Measurements from ENCODE around the gene CCDC85C.
"Not testable (repeated sequence)": the region's sequence is repeated elsewhere in the genome, so short reads cannot be mapped to it uniquely, and the experiment has no call there.

CCDC85C gene

DNA sequence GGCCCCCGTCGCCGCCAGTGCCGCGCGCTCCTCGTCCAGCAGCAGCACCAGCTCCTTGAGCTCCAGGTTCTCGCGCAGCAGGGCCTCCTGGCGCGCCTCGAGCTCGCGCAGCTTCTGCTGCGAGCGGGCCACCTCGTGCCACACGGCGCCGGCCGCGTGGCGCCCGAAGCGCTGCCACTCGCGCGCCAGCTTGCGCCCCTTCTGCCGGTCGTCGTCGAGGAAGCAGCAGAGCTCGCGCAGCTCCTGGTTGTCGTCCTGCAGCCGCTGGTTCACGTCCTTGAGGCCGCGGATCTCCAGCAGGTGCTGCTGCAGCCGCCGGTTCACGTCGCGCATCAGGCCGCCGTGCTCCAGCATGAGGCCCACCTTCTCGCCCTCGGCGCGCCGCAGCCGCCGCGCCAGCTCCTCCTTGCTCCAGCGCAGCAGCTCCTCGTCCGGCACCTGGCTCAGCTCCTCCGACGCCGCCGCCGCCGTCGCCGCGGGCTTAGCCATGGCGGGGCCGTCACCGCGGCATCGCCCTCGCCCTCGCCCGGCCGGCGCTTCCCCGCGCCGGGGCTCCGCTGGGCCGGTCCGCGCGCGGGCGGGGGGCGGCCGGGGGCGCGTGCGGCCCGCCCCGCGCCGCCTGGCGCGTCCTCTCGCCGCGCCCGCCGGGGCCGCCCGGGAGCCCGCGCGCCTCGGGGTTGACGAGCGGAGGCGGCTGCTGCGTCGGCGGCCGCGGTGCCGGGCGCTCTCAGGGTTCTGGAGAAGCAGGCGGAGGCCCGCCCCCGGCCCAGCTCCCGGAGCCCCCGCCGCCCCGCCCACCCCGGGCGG is at the start of gene CCDC85C:
CCDC85C (minus strand) TSS at position 737 of the 807 bp plus-strand sequence; CDS start at position 489, 248 bp downstream.
- DNase-seq = peak; percentile 71

DNA sequence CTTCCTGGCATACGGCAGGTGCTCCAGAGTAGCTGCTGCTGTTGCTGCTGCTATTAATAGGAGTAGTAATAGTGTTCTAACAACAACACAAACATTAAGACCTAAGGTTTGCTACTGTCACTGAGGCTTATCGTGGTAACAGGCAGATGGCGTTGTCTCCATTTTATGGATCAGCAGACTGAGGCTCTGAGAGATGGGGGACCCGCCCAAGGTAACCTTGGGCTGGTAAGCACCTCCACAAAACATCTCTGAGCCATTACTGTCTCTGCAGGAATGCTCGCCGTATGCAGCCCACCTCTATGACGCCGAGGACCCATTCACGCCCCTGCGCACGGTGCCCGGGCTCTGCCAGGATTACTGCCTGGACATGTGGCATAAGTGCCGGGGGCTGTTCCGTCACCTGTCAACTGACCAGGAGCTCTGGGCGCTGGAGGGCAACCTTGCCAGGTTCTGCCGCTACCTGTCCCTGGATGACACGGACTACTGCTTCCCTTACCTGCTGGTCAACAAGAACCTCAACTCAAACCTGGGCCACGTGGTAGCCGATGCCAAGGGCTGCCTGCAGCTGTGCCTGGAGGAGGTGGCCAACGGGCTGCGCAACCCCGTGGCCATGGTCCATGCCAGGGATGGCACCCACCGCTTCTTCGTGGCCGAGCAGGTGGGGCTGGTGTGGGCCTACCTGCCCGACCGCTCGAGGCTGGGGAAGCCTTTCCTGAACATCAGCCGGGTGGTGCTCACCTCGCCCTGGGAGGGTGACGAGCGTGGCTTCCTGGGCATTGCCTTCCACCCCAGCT is 48.1 kb upstream of the CCDC85C start:
- DNase-seq = no peak

DNA sequence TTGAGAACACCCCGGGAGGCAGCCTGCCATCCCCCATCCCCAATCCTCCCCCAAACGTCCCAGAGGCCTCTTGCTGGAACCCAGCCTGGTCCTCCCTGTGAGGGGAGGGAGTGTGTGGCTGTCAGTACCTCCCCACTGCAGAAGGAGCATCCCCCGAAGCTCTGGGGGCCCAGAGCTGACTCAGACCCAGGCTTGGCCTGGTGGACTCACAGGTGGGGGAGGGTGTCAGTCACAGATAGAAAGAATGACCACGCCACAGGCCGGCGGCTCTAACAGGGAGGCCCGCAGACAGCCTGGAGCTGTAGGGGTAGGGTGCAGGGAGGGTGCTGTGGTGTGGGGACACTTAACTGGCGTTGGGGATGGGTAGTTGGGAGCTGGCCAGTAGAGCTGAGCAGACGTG is 46.2 kb upstream of the CCDC85C start:
- DNase-seq = no peak

DNA sequence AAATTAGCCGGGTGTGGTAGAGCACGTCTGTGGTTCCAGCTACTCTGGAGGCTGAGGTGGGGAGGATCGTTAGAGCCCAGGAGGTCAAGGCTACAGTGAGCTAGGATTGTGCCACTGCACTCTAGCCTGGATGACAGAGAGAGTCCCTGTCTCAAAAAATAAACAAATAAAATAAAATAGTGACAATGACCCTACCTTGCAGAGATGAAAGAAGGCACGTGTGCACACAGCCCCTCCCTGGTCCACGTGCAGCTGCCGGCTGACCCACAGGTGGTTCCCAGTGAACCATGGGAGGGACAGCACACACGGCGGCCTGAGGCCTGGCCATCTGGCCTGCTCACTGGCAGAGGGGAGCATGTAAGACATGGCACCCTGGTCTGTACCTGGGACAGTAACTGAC is 45.6 kb upstream of the CCDC85C start:
- no peak for DNase-seq

DNA sequence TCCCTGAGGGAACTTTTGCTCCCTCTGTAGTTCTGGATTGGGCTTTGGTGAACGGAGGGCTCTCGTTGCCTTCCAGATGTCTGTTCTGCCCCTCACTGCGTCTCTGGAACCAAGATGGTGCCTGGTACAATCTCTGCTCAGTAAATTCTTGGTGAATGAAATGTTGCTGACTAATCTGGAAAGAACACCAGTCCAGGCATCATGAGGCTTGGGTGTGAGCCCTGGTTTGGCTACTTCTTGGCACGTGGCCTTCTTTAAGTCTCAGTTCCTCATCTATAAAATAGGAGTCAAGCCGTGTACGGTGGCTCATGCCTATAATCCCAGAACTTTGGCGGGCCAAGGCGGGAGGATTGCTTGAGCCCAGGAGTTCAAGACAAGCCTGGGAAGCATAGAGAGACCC is 45.2 kb upstream of the CCDC85C start:
- no peak for DNase-seq

DNA sequence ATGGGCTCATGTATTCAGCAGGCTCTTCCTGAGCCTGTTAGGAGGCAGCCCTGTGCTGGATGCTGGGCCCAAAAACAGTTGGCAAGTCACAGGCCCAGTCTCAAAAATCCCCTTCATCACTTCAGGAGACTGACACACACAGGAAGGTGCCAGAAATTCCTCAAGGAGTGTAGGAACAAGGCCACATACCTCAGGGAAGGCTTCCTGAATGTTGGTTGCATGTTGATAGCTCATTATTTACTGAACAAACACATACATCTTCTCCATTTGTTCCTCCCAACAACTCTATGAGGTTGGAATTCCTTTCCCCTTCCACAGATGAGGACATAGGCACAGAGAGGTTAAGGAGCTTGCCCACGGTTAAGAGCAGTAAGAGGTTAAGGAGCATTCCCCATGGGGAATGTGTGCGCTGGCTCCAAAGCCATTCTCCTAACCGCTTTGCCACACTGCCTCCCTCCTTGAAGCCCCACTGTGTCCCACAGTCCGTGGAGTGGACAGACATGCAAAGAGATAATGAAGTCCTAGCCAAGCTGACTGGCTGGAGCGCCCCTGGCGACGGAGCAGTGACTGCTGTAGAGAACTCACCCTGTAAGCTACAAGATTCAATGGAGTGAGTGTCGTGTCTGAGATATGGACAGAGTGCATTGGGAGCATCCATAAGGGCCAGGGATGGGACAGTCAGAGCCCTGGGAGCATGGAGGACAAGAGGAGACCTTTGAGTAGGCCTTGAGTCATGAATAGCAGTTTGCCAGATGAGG is 44.2 kb upstream of the CCDC85C start:
- DNase-seq = no peak

DNA sequence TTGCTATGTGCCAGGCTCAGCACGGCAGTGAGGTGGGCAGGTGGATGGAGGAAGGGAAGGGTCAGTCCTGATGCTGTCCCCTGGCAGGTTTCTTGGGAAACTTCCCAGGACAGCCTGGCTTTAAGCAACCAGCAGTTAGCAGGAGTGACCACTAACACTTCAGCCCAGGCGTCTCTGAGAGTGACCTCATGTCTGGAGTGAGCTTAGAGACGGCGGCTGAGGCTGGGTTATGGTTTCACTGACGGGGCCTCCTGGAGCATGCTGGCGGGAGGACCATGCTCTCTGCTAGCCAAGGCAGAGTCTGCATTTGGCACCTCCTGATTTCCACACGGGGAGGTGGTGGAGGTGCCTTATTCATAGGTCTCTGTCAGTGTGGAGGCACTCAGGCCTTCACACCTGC is 43.4 kb upstream of the CCDC85C start:
- no peak for DNase-seq

DNA sequence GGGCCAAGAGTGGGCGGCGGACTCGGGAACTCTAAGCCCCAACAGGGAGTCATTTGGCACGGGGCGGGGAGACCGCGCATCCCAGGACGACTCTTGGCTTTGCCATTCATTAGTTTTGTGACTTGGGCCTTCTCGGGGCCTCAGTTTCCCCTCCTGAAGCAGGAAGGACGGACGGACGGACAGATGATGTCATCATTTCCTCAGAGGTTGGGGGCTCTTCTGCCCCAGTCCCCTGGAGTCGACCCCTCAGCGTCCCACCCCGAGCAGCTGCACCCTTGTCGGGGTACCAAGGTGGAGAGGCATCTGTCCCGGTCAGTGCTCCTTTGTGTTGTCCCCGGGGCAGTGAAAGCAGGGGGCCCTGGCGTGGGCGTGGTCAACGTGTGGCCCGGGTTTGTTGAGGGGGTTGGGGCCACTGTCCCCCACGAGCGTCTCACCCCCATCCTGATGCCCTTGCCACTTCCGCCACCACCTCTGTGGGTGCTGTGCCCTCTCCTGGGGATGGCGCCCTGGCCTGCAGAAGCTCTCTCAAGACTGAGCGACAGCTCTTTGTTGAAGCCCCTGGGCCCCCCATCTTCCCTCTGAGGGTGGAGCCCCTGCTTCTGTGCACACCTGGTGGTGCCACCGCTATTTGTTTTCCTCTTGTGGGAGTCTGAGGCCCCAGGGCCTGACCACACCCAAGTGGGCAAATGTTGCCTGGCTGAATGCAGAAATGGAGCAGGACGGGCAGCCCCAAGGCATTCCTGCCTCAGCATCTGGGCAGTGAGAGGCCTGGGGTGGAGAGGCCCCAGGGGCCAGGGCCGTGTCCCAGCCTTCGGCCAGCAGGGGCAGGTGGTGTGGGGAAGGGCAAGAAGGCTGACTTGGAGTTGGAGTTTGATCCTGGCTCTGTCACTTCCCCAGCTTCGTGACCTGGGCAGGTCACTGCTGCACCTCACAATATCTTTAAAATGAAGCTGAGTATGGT is 41.8 kb upstream of the CCDC85C start:
- no peak for DNase-seq

DNA sequence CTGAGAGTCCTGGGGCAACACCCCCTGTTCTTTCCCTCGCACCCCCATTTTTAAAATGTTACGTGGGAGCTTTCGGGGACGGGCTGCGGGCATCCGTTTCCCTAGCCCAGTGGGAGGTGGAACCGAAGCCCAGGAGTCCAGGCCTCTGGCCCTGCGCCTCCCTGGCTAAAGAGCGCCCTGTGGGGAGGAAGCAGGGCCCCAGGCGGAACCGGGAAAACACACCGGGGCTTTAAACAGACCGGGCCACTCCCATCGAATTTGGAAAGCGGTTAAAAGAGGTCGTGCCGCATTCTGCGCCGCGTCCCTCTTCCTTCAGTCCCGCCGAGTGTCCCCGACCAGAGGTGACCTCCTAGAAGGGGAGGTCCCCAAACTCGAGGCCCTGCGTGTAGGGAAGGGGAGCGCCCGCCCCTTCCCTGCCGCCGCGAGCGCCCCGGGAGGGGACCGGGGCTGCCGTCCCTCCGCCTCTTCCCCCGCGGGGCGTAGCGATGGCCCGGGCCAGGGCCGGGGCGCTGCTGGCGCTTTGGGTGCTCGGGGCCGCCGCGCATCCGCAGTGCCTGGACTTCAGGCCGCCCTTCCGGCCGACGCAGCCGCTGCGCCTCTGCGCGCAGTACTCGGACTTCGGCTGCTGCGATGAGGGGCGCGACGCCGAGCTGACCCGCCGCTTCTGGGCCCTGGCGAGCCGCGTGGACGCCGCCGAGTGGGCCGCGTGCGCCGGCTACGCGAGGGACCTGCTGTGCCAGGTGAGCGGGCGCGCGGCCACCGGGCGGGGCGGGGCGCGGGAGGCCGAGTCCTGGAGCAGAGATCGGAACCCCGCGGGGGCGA is 40.9 kb upstream of the CCDC85C start, which contains the start of gene HHIPL1:
HHIPL1 (plus strand) TSS at position 407 of the 822 bp plus-strand sequence; CDS start at position 486, 79 bp downstream.
- peak; percentile 51 for DNase-seq

DNA sequence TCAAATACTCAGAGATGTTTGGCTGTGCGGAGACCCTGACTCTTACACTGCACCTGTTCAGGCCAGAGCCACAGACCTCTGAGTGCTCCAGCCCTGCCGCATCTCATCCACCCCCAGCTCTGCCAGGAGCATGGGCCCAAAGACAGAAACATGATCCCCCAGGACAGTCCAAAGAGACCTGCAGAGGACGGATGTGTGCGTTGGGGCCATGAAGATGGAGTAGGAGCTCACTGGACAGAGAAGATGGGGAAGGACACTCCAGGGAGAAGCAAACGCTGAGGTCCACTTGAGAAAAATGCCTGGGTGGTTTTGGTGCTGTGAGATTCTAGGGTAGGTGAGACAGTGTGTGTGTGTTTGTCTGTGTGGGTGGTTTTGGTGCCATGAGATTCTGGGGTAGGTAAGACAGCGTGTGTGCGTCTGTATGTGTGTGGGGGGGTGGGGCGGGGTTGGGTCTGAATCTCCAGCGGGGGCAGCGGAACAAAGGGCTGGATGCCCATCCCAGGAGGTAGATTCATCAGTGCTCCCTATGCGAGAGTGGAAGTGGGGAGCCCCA is 40.1 kb upstream of the CCDC85C start:
- no peak for DNase-seq

DNA sequence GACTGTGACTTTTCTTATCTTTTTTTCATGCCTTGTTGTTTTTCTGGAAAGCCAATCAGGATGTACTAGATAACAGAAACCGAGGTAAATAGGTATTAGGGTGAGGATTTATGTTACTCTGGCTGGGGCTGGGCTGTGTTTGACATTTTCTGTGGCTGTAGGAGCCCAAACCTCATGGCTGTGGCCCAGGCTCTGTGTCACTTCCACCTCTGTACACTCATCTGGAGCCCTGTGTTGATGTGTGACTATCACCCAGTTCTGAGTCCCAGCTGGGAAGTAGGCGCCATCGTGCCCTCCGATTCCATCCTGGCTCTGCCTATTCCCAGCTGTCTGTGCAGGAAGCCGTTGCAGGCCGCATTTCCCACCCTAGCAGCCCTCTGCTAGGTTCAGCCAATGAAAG is 39.3 kb upstream of the CCDC85C start:
- DNase-seq = no peak

DNA sequence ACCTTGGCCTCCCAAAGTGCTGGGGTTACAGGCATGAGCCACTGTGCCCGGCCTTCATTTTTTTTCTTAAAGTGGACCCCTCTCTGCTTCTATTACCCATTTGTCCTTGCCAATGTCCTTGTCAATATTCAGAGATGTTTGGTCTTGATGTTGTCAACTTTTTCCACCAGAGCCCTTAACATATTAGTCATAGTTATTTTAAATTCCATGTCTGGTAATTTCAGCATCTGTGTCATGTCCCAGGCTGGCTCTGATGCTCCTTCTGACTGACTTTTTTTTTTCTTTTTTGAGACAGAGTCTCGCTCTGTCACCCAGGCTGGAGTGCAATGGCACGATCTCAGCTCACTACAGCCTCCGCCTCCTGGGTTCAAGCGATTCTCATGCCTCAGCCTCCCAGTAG is 38.8 kb upstream of the CCDC85C start:
- not testable (repeated sequence) for DNase-seq

DNA sequence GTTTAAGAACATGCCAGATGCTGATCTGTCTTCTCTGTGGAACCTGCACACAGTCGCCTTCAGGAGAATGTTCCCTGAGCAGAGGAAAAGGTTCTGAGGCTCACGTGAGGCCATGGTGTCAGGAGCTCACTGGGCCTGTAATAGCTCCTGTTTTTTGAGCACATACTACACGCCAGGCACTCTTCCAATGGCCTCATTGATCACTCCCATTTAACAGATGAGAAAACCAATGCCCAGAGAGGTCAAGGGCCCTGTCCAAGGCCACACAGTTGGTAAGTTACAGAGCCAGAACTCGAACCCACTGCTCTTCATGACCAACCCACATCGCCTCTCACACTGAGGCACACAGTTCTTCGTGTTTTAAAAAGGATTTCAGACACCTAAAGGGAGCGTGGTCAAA is 33.6 kb upstream of the CCDC85C start:
- DNase-seq = no peak

DNA sequence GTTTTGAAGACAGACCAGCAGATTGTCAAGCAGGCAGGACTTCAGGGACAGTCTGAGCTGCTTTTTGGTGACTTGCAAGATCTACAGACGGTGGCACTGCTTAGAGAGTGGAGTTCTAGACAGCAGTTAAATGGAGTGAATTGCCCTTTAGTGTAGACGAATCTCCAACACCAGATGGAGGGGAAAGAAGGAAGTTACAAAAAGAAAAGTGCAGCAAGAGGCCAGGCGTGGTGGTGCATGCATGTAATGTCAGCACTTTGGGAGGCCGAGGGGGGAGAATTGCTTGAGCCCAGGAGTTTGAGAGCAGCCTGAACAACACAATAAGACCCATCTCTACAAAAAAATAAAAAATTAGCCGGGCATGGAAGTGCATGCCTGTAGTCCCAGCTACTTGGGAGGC is 32.5 kb upstream of the CCDC85C start:
- DNase-seq = no peak

DNA sequence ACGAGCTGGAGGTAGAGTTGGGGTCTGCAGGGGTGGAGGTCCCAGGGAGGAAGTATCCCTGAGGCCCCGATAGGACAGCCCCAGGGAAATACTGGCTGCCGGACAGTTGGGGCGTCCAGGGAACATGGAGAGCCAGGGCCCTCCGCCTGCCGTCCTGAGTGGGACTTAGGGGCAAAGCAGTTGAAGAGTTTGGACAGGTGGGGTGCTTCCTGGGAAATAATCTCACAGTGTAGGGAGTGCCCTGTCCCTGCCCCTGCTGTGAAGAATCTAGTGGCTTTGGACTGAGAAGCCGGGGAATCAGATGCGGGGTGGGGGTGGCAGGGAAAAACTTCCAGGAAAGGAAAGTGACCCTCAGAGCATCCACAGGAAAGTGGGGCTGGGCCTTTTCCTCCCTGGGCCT is 31.1 kb upstream of the CCDC85C start:
- no peak for DNase-seq

DNA sequence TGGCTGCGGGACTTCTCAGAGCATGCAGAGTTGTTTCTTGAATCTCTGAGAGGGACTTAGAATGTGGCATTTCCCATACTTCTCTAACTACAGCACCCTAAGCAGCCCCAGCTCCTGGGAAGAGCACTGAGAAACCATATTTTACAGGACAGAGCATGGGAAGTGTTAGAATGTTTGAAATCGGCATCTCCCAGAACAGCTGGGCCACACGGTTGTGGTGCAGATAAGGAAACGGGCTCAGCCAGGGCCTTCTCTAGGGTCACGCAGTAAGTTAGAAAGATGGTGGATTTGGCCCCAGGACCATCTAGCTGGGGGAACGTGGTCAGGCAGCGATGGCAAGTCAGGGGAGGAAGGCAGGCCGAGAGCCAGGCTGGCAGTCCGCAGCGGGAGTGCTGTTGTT is 30.4 kb upstream of the CCDC85C start:
- DNase-seq = no peak

DNA sequence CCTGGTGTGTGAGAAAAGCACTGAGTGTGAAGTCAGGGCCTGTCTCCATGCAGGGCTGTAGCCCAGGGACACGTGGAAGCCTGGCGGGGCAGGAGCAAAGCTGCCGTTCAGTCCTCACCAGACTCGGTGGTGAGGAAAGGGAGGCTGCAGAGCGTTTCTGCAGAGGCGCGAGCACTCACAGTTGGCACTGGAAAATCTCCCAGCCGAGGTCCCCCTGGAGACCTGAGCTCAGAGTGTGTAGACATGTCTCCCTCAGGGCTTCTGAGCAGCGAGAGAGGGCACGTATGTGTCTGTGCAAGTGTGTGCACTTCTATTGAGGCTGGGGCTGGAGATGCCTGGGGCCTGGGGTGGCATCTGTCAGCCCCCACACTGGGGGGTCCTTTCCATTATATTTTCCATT is 29.9 kb upstream of the CCDC85C start:
- DNase-seq = no peak

DNA sequence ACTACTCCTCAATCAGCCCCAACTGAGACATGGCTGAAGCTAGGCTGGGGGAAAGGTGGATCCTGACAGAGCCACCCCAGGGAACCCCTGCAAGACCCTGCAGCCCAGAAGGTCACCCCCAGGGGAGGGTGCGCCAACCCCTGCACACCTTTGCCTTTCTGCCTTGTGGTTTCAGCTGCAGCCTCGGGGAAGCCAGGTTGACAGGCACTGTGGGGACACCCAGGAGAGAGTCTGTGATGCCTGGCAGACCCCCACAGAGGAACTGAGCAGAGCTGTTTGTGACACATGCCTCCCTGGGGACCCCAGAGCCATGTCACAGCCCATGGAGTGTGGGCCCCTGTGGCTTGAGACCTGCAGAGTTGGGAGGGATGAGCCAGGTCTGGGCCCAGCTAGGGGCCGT is 29.1 kb upstream of the CCDC85C start:
- no peak for DNase-seq

DNA sequence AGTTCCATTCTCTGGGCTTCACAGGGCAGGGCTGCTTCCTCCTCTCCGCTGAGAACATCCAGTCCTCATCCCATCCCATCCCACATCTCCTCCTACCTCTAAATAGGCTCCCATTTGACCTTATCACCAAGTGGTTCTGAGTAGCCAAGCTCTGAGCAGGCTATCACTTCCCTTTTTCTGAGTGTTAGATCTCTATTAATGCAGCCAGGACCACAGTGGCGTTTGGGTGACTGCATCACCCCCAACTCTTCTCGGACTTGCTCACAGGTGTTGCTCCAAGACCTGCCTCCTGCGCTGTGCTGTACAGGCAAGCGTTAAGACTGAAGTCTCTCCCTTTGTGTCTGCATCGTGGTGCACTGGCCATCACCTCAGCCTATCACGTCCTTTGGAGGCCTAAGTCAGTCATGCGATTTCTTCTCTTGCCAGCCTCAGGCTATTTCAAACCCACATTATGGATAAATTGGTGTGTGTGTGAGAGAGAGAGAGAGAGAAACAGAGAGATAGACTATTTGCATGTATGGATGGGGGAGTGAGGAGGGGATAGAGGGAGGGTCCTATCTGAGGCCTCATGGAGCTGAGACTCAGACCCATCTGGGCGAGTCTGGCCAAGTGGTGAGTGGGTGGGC is 28.5 kb upstream of the CCDC85C start:
- DNase-seq = no peak

DNA sequence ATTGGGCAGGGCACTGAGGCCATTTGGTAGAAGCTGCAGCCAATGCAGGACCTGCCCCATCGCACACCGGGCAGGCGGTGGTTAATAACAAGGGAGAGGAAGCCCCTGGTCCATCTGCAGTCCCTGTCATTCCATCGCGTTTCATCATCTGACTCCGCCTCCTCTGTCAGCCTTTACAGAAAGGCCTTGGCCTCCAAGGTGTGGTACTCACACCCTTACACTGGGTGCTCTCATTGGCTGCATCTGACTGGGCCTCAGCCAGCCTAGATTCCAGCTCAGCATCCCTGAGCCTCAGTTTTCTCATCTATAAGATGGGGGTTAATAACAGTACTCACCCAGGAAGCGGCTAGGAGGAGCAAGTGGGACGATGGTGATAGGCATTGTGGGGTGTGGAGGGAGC is 26.2 kb upstream of the CCDC85C start:
- DNase-seq = no peak

Data from DMS53 (cell line).